Measurements from ENCODE around the gene PMAIP1. TPM values are rescaled to one million over a fixed set of nuclear protein-coding genes. Genes with fewer than 3 reads are reported as not detected.

Gene PMAIP1
- total and polyA plus RNA-seq, 2 experiments from 2014 or later: 1.1 to 3.9 TPM

DNA sequence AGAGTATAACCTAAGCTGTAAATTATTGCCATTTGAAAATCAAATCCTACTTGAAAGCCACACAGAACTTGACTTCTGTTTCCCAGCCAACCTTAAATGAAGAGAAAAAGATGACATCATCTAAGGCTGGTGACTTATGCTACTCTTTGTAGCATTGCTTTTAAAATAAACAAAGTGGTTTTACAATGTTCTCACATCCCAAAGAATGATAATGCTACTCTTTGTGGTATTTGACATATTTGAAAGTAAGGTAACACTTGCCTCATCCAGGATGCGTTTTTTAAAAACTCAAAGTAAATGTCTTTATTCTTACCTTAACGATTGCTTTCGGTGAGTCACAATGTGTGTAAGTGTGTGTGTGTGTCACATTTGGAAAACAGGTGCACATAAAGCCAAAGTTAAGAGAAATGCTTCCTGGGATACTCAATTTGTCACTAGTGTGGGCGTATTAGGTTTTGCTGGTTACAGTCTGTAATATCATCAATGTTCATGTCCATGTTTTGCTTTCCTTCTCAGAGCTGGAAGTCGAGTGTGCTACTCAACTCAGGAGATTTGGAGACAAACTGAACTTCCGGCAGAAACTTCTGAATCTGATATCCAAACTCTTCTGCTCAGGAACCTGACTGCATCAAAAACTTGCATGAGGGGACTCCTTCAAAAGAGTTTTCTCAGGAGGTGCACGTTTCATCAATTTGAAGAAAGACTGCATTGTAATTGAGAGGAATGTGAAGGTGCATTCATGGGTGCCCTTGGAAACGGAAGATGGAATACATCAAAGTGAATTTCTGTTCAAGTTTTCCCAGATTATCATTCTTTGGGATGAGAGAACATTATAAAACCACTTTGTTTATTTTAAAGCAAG is 2.6 kb downstream of the PMAIP1 start:
- Histone ChIP-seq H3K36me3 (no peaks in the 10 kb centered on the region), H3K4me3 (no peak overlapping the region), H3K4me1 (ENCODE audit: low read depth) (peaks cover 7% of the 10 kb centered on the region), H3K27me3 (peaks cover 51% of the 10 kb centered on the region), H3K27ac (no peak overlapping the region), H3K9me3 (ENCODE audit: low read depth) (no peaks in the 10 kb centered on the region)
- TF ChIP-seq, protein P1, sequence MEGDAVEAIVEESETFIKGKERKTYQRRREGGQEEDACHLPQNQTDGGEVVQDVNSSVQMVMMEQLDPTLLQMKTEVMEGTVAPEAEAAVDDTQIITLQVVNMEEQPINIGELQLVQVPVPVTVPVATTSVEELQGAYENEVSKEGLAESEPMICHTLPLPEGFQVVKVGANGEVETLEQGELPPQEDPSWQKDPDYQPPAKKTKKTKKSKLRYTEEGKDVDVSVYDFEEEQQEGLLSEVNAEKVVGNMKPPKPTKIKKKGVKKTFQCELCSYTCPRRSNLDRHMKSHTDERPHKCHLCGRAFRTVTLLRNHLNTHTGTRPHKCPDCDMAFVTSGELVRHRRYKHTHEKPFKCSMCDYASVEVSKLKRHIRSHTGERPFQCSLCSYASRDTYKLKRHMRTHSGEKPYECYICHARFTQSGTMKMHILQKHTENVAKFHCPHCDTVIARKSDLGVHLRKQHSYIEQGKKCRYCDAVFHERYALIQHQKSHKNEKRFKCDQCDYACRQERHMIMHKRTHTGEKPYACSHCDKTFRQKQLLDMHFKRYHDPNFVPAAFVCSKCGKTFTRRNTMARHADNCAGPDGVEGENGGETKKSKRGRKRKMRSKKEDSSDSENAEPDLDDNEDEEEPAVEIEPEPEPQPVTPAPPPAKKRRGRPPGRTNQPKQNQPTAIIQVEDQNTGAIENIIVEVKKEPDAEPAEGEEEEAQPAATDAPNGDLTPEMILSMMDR (IDR thresholded peaks at IDR 0.05; ENCODE audit: low read depth, low read length): no peak
- no peak for DNase-seq (ENCODE audit: low read depth in 1 of 2, low spot score in 1 of 2)

DNA sequence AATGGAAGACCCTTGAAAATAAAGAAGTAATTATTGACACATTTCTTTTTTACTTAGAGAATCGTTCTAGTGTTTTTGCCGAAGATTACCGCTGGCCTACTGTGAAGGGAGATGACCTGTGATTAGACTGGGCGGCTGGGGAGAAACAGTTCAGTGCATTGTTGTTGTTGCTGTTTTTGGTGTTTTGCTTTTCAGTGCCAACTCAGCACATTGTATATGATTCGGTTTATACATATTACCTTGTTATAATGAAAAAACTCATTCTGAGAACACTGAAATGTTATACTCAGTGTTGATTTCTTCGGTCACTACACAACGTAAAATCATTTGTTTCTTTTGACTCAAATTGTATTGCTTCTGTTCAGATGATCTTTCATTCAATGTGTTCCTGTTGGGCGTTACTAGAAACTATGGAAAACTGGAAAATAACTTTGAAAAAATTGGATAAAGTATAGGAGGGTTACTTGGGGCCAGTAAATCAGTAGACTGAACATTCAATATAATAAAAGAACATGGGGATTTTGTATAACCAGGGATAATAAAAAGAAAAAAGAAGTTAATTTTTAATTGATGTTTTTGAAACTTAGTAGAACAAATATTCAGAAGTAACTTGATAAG is 3.3 kb downstream of the PMAIP1 start:
- Histone ChIP-seq H3K4me3 (no peak overlapping the region), H3K27me3 (peaks cover 49% of the 10 kb centered on the region), H3K27ac (no peak overlapping the region), H3K36me3 (no peaks in the 10 kb centered on the region), H3K9me3 (ENCODE audit: low read depth) (no peaks in the 10 kb centered on the region), H3K4me1 (ENCODE audit: low read depth) (peaks cover 7% of the 10 kb centered on the region)
- no peak for DNase-seq (ENCODE audit: low read depth in 1 of 2, low spot score in 1 of 2)
- TF ChIP-seq, protein P1 (IDR thresholded peaks at IDR 0.05; ENCODE audit: low read depth, low read length): no peak

DNA sequence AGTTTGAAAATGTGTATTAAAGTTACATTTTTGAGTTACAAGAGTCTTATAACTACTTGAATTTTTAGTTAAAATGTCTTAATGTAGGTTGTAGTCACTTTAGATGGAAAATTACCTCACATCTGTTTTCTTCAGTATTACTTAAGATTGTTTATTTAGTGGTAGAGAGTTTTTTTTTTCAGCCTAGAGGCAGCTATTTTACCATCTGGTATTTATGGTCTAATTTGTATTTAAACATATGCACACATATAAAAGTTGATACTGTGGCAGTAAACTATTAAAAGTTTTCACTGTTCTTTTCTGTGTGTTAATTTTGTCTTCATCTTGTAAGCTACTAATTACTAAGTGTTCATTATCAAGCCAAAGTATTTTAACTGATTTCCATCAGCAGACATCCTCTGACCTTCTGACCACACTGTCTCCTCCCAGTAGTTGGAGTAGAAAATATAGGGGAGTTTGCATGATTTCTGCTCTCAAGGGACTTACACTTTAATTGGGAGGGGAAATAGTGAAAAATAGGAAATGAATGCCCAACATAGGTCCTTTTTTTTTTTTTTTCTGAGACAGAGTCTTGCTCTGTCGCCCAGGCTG is 4.3 kb downstream of the PMAIP1 start:
- peaks cover 48% of the 10 kb centered on the region for H3K27me3 ChIP-seq
- H3K4me3 ChIP-seq: no peak overlapping the region
- no peak overlapping the region for H3K27ac ChIP-seq

DNA sequence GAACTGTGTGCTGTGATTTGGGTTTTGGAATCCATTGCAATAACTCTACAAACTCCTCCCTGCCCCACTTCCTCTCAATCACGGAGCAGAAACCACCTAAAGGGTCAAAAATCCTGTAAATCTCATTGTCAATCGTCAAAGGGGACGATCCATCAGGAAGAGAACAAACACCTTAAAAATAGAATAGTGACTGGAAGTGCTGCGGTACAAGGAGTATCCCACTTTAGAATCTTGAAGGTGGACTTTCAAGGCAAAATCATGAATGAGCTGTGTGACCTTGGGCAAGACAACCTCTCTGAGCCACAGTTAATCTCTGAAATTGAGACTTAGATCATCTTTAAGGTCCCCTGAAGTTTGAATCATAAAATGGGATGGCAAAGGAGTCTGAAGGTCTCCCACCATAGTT is 5.9 kb downstream of the PMAIP1 start:
- Histone ChIP-seq H3K4me1 (ENCODE audit: low read depth) (peaks cover 7% of the 10 kb centered on the region), H3K4me3 (no peak overlapping the region), H3K9me3 (ENCODE audit: low read depth) (no peaks in the 10 kb centered on the region), H3K27me3 (peaks cover 48% of the 10 kb centered on the region), H3K36me3 (no peaks in the 10 kb centered on the region), H3K27ac (no peak overlapping the region)
- DNase-seq (ENCODE audit: low read depth in 1 of 2, low spot score in 1 of 2): no peak
- TF ChIP-seq, protein P1 (IDR thresholded peaks at IDR 0.05; ENCODE audit: low read depth, low read length): no peak

More for the DNA sequence above, 4.3 kb downstream of the PMAIP1 start:
- DNase-seq (ENCODE audit: low read depth in 1 of 2, low spot score in 1 of 2): no peak
- Histone ChIP-seq H3K9me3 (ENCODE audit: low read depth) (no peaks in the 10 kb centered on the region), H3K36me3 (no peaks in the 10 kb centered on the region), H3K4me1 (ENCODE audit: low read depth) (peaks cover 7% of the 10 kb centered on the region)
- TF ChIP-seq, protein P1 (IDR thresholded peaks at IDR 0.05; ENCODE audit: low read depth, low read length): no peak

DNA sequence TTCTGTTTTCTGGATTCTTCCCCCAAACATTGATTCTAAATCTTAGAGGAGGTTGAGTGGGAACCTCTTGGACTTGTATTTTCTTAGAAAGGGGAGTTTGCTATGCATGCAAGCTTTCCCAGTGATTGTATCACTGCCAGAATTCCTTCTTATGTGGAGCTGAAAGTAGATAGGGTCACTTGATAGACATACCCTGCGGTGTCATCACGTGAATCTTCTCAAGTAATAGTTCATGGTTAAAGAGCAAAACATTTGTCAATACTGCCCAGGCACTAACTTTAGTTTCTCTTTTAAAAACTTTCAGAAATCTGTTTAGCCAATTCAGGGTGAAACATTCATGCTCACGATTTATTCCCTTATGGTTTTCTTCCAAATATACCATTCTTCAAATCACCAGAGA is 6.4 kb downstream of the PMAIP1 start:
- no peak overlapping the region for H3K27ac ChIP-seq
- no peaks in the 10 kb centered on the region for H3K36me3 ChIP-seq
- TF ChIP-seq, protein P1 (IDR thresholded peaks at IDR 0.05; ENCODE audit: low read depth, low read length): no peak
- peaks cover 2% of the 10 kb centered on the region for H3K4me1 ChIP-seq (ENCODE audit: low read depth)
- H3K27me3 ChIP-seq: peaks cover 43% of the 10 kb centered on the region
- no peaks in the 10 kb centered on the region for H3K9me3 ChIP-seq (ENCODE audit: low read depth)
- H3K4me3 ChIP-seq: no peak overlapping the region
- no peak for DNase-seq (ENCODE audit: low read depth in 1 of 2, low spot score in 1 of 2)

Data from cardiac muscle cell (in vitro differentiated cells and primary cell).